ENCODE results near the gene MARK3.

MARK3 gene

GRCh38 chr14:103436533-103436932 is 51.3 kb downstream of the MARK3 start:
- no peak for DNase-seq (ENCODE audit: low read depth in 2 of 2)

GRCh38 chr14:103442288-103442687 is 57.1 kb downstream of the MARK3 start:
- DNase-seq (ENCODE audit: low read depth in 2 of 2), result no peak

- no peak for DNase-seq (ENCODE audit: low read depth in 2 of 2)
Observed at GRCh38 chr14:103443111-103443510, 57.9 kb downstream of the MARK3 start.

- no peak for DNase-seq (ENCODE audit: low read depth in 2 of 2)
Observed at GRCh38 chr14:103444837-103445524, 59.8 kb downstream of the MARK3 start.

GRCh38 chr14:103445806-103446205 is 60.6 kb downstream of the MARK3 start:
- DNase-seq (ENCODE audit: low read depth in 2 of 2), result no peak

- DNase-seq (ENCODE audit: low read depth in 2 of 2), result no peak
Observed at GRCh38 chr14:103448097-103448496, 62.9 kb downstream of the MARK3 start.

GRCh38 chr14:103449634-103450161 is 64.5 kb downstream of the MARK3 start:
- no peak for DNase-seq (ENCODE audit: low read depth in 2 of 2)

GRCh38 chr14:103450416-103450815 is 65.2 kb downstream of the MARK3 start:
- no peak for DNase-seq (ENCODE audit: low read depth in 2 of 2)

- no peak for DNase-seq (ENCODE audit: low read depth in 2 of 2)
Observed at GRCh38 chr14:103451401-103451800, 66.2 kb downstream of the MARK3 start.

- DNase-seq (ENCODE audit: low read depth in 2 of 2), result no peak
Observed at GRCh38 chr14:103453791-103454190, 68.6 kb downstream of the MARK3 start.

GRCh38 chr14:103456167-103456835 is 71.1 kb downstream of the MARK3 start:
- no peak for DNase-seq (ENCODE audit: low read depth in 2 of 2)

GRCh38 chr14:103460415-103460814 is 75.2 kb downstream of the MARK3 start:
- no peak for DNase-seq (ENCODE audit: low read depth in 2 of 2)

- DNase-seq (ENCODE audit: low read depth in 2 of 2), result no peak
Observed at GRCh38 chr14:103463149-103463548, 77.9 kb downstream of the MARK3 start.

- no peak for DNase-seq (ENCODE audit: low read depth in 2 of 2)
Observed at GRCh38 chr14:103463851-103464250, 78.6 kb downstream of the MARK3 start.

GRCh38 chr14:103472939-103473338 is 87.7 kb downstream of the MARK3 start:
- DNase-seq (ENCODE audit: low read depth in 2 of 2), result no peak

- no peak for DNase-seq (ENCODE audit: low read depth in 2 of 2)
Observed at GRCh38 chr14:103474893-103475292, 89.7 kb downstream of the MARK3 start.

- no peak for DNase-seq (ENCODE audit: low read depth in 2 of 2)
Observed at GRCh38 chr14:103476065-103476464, 90.8 kb downstream of the MARK3 start.

GRCh38 chr14:103476631-103477030 is 91.4 kb downstream of the MARK3 start:
- DNase-seq (ENCODE audit: low read depth in 2 of 2), result no peak

- DNase-seq (ENCODE audit: low read depth in 2 of 2), result no peak
Observed at GRCh38 chr14:103480595-103480994, 95.4 kb downstream of the MARK3 start.

GRCh38 chr14:103483600-103483999 is 98.4 kb downstream of the MARK3 start:
- DNase-seq (ENCODE audit: low read depth in 2 of 2), result no peak

GRCh38 chr14:103485504-103485903 is 100.3 kb downstream of the MARK3 start:
- no peak for DNase-seq (ENCODE audit: low read depth in 2 of 2)

- DNase-seq (ENCODE audit: low read depth in 2 of 2), result no peak
Observed at GRCh38 chr14:103488071-103488470, 102.9 kb downstream of the MARK3 start.

- DNase-seq (ENCODE audit: low read depth in 2 of 2), result no peak
Observed at GRCh38 chr14:103488960-103489359, 103.7 kb downstream of the MARK3 start.
